ENCODE data around the gene PSMA2.

PSMA2 gene

DNA sequence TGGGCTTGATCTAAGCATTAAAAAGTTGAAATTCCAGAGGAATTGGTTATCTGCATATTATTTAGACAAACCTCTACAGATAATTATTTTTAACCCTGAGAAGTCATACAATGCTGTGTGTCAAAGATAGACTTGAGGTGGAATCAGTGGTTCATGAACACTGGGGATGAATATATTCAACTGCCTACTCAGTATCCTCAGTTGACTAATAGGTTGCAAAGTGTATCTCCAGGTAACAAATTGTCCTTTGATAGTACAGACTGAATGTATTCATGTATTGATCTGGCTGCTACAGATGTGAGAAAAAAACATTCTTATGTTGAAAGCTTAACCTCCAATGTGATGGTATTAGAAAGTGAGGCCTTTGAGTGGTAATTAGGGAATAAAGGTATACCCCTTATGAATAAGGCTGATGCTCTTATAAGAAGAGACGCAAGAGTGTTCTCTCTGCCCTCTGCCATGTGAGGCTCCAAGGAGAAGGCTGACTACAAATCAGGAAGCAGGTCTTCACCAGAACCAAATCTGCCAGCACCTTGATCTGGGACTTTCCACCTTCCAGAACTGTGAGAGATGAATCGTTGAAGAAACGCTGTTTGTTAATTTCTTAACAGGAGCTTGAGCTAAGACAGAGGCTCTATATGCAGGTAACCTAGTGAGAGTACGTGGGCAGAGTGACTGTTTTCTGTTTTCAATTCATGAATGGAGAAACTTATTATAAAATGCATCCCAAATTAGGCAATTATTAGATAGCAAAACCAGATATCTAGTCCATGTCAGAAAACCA is 7.7 kb upstream of the PSMA2 start:
- TF ChIP-seq, protein P1, sequence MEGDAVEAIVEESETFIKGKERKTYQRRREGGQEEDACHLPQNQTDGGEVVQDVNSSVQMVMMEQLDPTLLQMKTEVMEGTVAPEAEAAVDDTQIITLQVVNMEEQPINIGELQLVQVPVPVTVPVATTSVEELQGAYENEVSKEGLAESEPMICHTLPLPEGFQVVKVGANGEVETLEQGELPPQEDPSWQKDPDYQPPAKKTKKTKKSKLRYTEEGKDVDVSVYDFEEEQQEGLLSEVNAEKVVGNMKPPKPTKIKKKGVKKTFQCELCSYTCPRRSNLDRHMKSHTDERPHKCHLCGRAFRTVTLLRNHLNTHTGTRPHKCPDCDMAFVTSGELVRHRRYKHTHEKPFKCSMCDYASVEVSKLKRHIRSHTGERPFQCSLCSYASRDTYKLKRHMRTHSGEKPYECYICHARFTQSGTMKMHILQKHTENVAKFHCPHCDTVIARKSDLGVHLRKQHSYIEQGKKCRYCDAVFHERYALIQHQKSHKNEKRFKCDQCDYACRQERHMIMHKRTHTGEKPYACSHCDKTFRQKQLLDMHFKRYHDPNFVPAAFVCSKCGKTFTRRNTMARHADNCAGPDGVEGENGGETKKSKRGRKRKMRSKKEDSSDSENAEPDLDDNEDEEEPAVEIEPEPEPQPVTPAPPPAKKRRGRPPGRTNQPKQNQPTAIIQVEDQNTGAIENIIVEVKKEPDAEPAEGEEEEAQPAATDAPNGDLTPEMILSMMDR (conservative IDR thresholded peaks at IDR 0.05) = no peak
- H3K27ac ChIP-seq = no peak overlapping the region

DNA sequence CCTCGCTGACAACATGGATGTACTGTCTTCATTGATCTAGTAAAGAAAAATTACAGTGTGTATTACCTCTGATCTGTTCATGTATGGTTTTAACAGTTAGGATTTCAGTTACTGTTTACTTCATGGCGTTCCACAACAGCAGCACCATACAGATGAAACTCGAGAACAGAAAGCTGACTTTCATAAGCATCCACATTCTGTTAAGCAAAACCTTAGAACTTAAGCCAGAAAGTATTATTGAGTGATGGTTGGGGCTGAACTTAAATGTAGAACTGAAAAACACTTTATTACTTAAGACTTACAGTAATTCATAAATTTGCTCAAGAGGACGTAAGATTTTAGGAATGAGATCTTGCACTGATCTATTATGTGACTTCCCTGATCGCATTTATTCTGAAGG is 3.9 kb upstream of the PSMA2 start:
- no peak overlapping the region for H3K27ac ChIP-seq
- TF ChIP-seq, protein P1 (conservative IDR thresholded peaks at IDR 0.05) = no peak

DNA sequence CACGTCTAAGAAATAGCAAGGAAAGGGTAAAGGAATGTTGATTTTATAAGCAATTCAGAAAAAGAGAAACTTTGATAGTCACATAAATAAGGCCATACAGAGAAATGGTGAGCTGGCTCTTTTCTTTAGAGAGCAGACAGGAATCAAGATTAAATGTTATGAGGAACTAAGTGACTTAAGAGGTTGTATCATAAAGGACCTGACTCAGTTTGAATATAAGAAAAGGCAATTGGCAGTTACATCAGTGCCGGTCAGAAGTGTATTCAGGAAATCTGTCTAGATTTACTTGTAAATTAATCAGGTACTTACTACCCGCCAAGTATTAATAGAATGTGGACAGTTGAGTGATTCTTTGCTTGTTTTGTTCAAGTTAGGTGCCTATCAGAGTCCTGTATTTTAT is 2.3 kb upstream of the PSMA2 start:
- TF ChIP-seq, protein P1 (conservative IDR thresholded peaks at IDR 0.05) = no peak

DNA sequence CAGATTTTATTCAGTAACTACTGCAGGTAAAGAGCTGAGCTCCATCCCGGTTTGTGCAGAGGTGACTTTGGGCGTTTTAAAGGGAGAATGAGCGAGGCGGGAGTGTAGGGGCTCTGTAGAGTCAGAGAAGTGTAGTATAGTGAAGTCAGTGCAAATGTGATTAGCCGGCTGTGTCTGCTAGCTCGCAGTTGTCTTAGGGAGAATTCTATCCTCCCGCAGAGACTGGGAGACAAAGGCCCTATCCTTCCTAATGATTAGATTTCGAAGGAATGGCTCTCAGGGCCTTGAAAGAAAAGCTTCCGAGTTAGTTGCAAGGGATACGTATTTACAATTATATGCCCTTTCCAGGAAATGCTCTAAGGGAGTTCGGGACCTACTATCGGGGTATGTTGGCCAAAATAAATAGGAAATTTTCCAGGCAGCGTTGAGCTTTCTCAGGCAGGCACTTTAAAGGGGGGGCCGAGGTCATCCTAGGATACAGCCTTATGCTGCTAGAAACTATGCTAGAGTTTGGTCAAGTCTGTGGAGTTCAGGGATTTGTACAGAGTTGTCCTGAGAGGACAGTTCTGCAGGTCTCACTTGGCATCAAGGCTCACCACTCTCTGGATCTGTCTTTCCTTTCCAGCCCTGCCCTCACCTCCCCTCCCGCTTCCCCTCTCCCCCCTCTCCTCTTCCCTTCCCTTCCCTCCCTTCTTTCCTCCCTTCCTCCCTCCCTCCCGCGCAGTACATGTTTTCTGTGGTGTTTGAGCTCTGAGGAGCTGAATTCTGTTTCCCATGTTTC is 1.0 kb upstream of the PSMA2 start:
- TF ChIP-seq, protein P1 (conservative IDR thresholded peaks at IDR 0.05) = no peak
- H3K27ac ChIP-seq = peak overlapping the region; percentile 79

More for the DNA sequence above, 2.3 kb upstream of the PSMA2 start:
- H3K27ac ChIP-seq = no peak overlapping the region; the same call in 1 of the 2 replicates

DNA sequence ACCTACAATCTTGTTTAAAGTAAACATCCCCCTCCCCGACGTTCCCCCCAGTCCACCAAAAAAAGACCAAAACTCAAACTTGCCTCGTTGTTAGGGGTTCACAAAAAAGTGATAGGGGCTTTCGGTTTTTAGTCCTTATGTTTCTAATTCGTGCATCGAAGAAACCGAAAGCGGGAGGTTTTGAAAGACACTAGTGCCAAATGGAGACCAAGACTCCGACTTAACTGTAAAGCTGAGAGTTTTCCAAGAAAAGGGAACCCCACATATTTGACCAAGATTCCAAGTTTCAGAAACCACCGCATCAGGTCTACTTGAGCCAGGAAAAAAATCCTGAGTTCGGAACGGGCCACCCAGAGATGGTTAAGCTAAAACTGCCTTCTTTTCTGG is 534 bp downstream of the PSMA2 start:
- TF ChIP-seq, protein P1 (conservative IDR thresholded peaks at IDR 0.05) = no peak
- H3K27ac ChIP-seq = peak overlapping the region; percentile 79

DNA sequence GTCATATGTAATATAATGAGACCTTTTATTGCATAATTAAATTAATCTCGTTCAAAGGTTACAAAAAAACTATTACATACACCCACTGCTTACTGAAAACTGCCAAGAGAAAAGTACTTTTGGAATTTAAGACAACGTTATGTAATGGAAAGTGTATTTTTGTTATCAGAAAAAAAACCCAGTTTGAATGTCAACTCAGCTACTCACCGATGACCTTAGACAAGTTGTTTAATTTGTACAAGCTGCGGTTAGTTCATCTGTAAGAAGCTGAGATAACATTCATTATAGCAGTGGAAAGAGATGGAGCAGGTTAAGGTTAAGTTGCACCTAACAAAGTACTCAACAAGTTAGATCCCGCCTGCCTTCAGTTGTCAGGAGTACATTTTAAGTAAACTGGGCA is 1.1 kb downstream of the PSMA2 start:
- TF ChIP-seq, protein P1 (conservative IDR thresholded peaks at IDR 0.05) = no peak
- peak overlapping the region; percentile 79; the same call in 1 of the 2 replicates for H3K27ac ChIP-seq

DNA sequence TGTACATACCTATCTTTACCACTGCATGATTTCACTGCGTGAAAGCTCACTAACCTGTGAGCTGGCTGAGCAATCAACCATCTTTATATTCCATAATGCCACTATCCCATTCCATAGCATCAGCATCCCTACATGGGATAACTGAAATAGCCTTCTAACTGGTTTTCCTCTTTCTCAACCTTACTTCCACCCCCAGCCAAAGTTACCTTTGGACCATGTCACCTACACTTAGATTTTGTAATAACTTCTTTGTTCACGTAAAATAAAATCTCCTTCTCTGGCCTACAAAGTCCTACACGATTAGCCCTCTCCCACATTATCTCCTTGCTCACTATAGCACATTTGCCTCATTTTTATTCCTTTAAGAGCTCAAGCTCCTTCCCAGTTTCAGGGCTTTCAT is 2.5 kb downstream of the PSMA2 start:
- TF ChIP-seq, protein P1 (conservative IDR thresholded peaks at IDR 0.05) = no peak
- H3K27ac ChIP-seq = no peak overlapping the region; the same call in 1 of the 2 replicates
